HG02678 (cell line): ENCODE results near the gene LENG8.

ENCODE experiments used
- ATAC-seq: cut with Tn5 transposase; IDR thresholded peaks from one replicate; pipeline ENCODE4 v1.9.1; 2021; ENCODE audit warnings: mild to moderate bottlenecking, moderate library complexity; ENCODE audit not compliant: unreplicated experiment

LENG8 gene

GRCh38 chr19:54422136-54422535 lies 26.9 kb upstream of the LENG8 start:
- no peak for ATAC-seq

GRCh38 chr19:54424201-54424600 lies 24.8 kb upstream of the LENG8 start:
- ATAC-seq, result no peak

GRCh38 chr19:54424660-54425381 lies 24.2 kb upstream of the LENG8 start:
- ATAC-seq, result no peak

- ATAC-seq, result no peak
Observed at GRCh38 chr19:54425382-54425723, 23.6 kb upstream of the LENG8 start.

GRCh38 chr19:54426291-54426931 lies 22.6 kb upstream of the LENG8 start:
- ATAC-seq, result no peak

- ATAC-seq, result no peak
Observed at GRCh38 chr19:54427586-54427985, 21.4 kb upstream of the LENG8 start.

- ATAC-seq, result no peak
Observed at GRCh38 chr19:54428323-54429175, 20.4 kb upstream of the LENG8 start.

GRCh38 chr19:54429176-54429495 lies 19.9 kb upstream of the LENG8 start:
- ATAC-seq, result no peak

GRCh38 chr19:54429545-54430227 lies 19.3 kb upstream of the LENG8 start:
- ATAC-seq, result no peak

GRCh38 chr19:54430306-54431254 lies 18.4 kb upstream of the LENG8 start:
- ATAC-seq, result no peak

- ATAC-seq, result no peak
Observed at GRCh38 chr19:54431255-54431838, 17.7 kb upstream of the LENG8 start.

GRCh38 chr19:54432144-54432738 lies 16.8 kb upstream of the LENG8 start:
- no peak for ATAC-seq

- no peak for ATAC-seq
Observed at GRCh38 chr19:54433697-54434096, 15.3 kb upstream of the LENG8 start.

- ATAC-seq, result no peak
Observed at GRCh38 chr19:54434112-54434872, 14.7 kb upstream of the LENG8 start.

GRCh38 chr19:54434873-54435214 lies 14.2 kb upstream of the LENG8 start:
- ATAC-seq, result no peak

GRCh38 chr19:54435551-54436016 lies 13.4 kb upstream of the LENG8 start:
- no peak for ATAC-seq

GRCh38 chr19:54436031-54436523 lies 12.9 kb upstream of the LENG8 start:
- no peak for ATAC-seq

GRCh38 chr19:54436628-54437252 lies 12.3 kb upstream of the LENG8 start:
- no peak for ATAC-seq
